GM19239 (cell line): ENCODE results near the gene TSPAN8.
"Not testable (repeated sequence)": the region's sequence is repeated elsewhere in the genome, so short reads cannot be mapped to it uniquely, and the experiment has no call there.

ENCODE experiments used
- DNase-seq: peaks from one replicate; pipeline ENCODE4 v3.0.0; 2011; ENCODE audit warnings: low spot score; ENCODE audit not compliant: insufficient read length
- FAIRE-seq: peaks from 2 replicates; lab custom pipeline; 2011; peaks lifted over from hg19 to GRCh38; lab: Jason Lieb, UNC

The TSPAN8 gene

GRCh38 chr12:71165780-71166179 is 8.0 kb upstream of the TSPAN8 start:
- not testable (repeated sequence) for FAIRE-seq, DNase-seq

- FAIRE-seq = no peak
- no peak for DNase-seq
Observed at GRCh38 chr12:71164568-71165197, 6.9 kb upstream of the TSPAN8 start.

DNA sequence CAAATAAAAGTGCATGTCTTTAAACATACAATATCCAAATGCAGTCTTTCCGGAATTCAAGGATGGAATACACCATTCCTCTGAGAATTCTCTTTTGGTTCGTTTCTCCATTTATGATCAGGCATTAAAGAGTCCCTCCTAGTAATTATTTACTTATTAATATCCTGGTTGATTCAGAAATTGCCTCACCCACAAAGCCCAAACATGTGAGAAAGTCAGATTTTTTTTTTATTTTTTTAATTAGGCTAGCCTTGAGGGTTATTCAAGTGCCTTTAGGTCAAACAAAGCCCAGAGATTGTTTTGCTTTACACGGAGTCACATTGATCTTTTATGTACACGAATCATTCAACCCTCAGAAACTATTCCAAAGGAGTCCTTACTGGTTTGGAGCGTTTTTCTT is 6.4 kb upstream of the TSPAN8 start:
- DNase-seq = no peak
- FAIRE-seq = no peak

DNA sequence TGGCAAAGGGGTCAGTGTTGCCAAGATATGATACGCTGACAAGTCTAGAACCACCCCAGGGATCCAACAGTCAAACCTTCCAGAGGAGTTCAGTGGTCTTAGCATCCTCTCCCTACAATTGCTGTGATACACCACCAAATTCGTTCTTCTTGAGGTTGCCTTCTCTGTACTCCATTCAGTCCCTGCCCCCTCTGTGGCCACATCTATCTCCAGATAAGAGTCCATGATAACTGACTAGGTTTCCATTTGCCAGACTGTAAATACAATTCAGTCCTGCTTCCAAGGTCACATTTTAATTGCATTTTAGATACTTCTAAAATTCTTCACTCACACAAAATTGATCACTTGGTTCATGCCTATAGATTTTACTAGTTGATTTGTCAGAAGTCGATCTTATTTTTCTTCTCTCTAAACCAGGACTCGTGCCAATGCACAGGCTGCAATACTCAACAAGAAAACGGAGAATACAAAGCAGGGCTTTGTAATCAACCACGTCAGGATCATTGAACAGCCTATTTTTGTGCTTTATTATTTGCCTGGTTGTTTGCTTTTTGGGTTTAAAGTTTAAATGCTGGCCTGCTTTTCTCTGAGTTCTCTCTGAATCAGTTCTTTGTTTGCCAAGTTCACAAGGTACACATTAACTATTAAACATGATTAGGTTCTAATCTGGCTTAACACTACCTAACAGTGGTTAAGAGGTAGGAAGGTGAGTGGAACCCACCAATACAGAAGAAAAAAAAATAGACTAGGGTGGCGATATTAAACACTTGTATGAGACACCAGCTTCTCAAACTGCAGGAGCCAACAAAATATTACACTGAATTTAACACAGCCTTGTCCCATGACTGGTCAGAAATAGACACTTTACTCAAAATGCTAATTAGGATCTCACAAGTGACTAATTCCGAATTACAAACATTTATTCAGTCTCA is 5.3 kb upstream of the TSPAN8 start:
- DNase-seq = no peak
- FAIRE-seq = no peak

DNA sequence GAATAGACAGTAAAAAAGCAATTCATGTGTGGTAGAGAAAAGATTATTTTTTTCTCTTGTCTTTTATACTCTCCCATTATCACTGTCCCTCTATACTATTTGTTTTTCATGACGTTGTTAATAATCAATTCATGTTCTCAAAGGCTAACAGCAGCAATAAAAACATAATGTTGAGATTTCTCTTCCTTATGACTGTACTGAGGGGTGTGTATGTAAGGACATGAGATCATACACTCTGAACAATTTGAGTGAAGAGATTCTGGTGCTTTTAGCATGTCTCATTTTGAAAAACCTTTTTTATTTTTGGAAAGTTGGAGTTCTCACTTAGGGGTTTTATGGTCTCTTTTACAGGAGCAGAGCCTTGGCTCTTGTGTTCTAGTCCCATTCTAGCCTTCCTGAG is 3.8 kb upstream of the TSPAN8 start:
- DNase-seq = no peak
- FAIRE-seq = no peak

- no peak for FAIRE-seq
- no peak for DNase-seq
Observed at GRCh38 chr12:71160585-71160984, 2.8 kb upstream of the TSPAN8 start.

GRCh38 chr12:71159878-71160277 is 2.1 kb upstream of the TSPAN8 start:
- FAIRE-seq (no peak), DNase-seq (no peak)

- DNase-seq (no peak), FAIRE-seq (no peak)
Observed at GRCh38 chr12:71159264-71159663, 1.5 kb upstream of the TSPAN8 start.

- DNase-seq (no peak), FAIRE-seq (no peak)
Observed at GRCh38 chr12:71158361-71158882, 623 bp upstream of the TSPAN8 start.

DNA sequence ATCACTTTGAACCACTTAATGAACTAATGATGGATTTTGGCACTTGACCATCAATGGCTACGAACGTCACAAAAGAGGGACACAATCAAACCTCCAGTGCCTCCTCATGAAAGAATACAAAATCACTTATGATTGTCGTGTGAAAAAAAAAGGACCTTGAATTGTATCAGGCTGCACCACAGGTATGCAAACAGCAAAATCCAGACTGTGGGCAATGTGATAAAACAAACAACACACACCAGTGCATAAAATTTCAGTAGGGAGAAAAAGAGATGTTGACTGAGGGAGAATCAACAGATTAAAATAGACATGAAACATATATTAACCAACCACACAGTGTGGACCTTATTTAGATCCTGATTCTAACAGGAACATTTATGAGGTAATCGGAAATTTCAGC is 2.6 kb downstream of the TSPAN8 start:
- DNase-seq (no peak), FAIRE-seq (no peak)

DNA sequence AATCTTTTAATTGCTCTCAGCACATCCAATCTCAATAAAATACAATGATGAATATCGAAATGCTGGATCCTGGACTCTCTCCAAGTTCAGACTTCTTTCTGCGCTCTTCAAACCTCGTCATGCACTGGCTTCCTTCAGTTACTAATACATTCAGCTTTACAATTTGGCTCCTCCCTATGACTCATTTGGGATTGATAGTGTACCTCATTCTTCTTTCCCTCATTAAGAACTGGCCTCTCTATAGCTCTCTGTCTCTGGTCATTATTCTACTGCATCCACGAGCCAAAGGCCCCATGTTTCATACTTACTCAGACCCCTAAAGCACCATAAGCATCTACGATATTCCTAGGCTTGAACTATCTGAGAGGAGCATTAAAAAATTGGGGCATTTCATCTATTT is 4.9 kb downstream of the TSPAN8 start:
- no peak for FAIRE-seq
- DNase-seq = no peak

GRCh38 chr12:71150041-71150440 is 7.8 kb downstream of the TSPAN8 start:
- not testable (repeated sequence) for FAIRE-seq, DNase-seq

DNA sequence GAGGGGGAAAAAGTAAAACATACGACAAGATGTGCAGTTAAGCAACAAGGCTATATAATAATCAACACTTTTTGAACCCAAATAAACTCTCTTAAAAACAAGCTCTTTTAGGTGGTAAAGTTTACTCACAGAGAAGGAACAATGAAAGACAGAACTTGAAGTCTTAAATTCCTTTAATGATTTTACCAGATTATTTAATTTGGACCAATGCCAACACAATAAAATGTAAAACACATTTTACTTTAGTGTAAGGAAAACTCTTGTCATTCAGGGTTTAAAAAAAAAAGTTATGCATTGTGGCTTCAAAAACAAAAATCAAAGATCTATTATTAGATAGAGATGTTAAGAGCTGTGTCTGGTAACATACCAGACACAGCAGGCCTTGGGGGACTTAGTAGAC is 13.1 kb downstream of the TSPAN8 start:
- no peak for DNase-seq
- FAIRE-seq = no peak

GRCh38 chr12:71142956-71143355 is 14.8 kb downstream of the TSPAN8 start:
- DNase-seq (no peak), FAIRE-seq (no peak)

- DNase-seq (no peak), FAIRE-seq (no peak)
Observed at GRCh38 chr12:71142016-71142415, 15.8 kb downstream of the TSPAN8 start.

GRCh38 chr12:71141378-71141926 is 16.3 kb downstream of the TSPAN8 start:
- DNase-seq = no peak
- no peak for FAIRE-seq

DNA sequence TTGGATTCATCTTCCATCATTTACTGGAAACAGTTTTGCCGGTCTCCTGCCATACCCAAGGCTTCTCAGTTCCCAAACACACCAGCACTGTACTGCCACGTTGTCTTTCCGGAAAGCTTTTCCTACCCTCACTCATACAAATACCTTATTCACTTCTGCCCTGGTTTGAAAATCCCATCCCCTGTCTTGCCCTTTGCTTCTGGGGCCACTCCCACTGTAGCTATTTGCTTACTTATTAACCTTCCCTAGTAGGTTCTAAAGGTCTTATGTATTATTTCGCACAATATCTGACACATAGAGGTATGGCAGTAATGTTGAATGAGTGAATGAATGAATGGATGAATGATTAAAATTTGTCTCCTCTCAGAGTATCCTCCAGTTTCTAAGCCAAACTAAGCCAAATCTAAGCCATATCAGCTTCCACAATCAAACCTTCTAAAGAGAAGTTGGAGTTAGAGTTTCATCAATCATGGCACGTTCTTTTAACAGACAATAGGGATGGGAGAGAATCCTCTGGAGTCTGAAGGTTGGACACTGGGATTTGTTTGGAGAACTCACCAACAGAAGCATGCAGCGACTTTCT is 18.6 kb downstream of the TSPAN8 start:
- FAIRE-seq (no peak), DNase-seq (no peak)

GRCh38 chr12:71138011-71138410 is 19.8 kb downstream of the TSPAN8 start:
- FAIRE-seq (no peak), DNase-seq (no peak)

DNA sequence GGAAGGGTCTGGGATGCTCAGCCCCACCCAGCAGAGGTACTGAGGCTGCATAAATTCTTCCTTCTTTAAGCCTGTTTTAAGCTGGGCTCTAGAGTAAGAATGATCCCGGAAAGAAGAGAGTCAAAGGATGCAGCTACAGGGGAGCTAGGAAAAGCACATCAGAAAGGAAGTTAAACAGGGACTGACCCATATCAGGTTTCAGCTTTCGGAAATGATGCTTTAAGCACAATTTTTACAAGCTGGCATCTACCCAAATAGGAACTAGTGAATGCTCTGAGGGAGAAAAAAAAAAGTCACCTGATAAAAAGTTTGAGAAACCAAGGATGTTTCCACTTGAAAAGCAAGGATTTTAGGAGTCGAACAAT is 22.0 kb downstream of the TSPAN8 start:
- no peak for FAIRE-seq

DNA sequence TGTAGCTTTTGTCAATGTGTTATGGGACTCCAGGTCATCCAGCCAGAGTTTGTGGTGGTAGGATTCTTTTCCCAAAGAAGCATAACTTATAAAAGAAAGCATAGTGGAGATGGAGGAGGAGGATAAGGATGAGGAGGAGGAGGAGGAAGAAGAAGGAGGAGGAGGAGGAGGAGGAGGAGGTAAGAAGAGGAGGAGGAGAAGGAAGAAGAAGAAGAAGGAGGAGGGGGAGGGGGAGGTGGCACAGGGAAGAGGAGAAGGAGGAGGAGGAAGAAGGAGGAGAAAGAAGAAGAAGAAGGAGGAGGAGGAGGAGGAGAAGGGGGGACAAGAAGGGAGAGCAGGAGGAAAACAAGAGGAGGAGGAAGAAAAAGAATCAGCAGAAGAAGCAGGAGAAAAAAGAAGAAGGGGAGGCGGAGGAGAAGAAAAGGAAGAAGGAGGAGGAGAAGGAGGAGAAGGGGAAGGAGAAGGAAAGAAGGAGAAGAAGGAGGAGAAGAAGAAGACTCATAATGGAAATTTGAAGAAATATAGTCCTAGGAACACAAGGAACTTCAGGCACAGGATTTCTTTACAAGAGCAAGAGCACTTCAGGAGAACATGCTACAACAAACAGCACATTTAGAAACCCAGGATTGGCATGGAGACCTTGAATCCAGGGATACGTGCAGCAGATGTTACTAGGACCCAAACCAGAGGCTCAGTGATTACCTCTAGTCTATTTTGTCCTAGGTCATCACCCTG is 22.6 kb downstream of the TSPAN8 start:
- no peak for DNase-seq
- no peak for FAIRE-seq

More for the DNA sequence above, 22.0 kb downstream of the TSPAN8 start:
- no peak for DNase-seq
